IMR-90 (cell line): Measurements from ENCODE around the gene GSKIP. TPM values are rescaled to one million over a fixed set of nuclear protein-coding genes. Genes with fewer than 3 reads are reported as not detected.

Experiments used
- ATAC-seq: fragments of 200-7000 bp; cut with Tn5 transposase; 2 replicates; pipeline ENCODE4 v1.9.1; 2020; ENCODE audit warnings: low read depth, mild to moderate bottlenecking, moderate library complexity
- BruUV-seq: library from RNA; stranded (reverse); fragments of 400-500 nt; replicated peaks from 2 replicates; lab custom pipeline; 2021; lab: Mats Ljungman, UMichigan
- CTCF ChIA-PET: fragments of 300-600 bp; formaldehyde crosslinking; extraction: SDS; loops from one replicate; lab custom pipeline; 2021; ENCODE audit warnings: antibody characterized with exemption; lab: Yijun Ruan, JAX
- POLR2A ChIA-PET: fragments of 300-600 bp; sonication (Branson Sonifier 250); formaldehyde crosslinking; loops from one replicate; lab custom pipeline; 2022; ENCODE audit warnings: antibody characterized with exemption; ENCODE audit not compliant: unreplicated experiment; lab: Charles Lee
- DNase-seq: peaks from one replicate; pipeline ENCODE4 v3.0.0; 2013
- H2AFZ ChIP-seq: replicated peaks from 2 replicates; pipeline ENCODE3; 2013; ENCODE audit warnings: low read length, mild to moderate bottlenecking; ENCODE audit not compliant: poor library complexity
- H2AK5ac ChIP-seq: 2 replicates; pipeline ENCODE4 v1.6.1; 2013; ENCODE audit warnings: low read depth, low read length, inconsistent platforms
- H2AK9ac ChIP-seq: replicated peaks from 2 replicates; pipeline ENCODE3; 2013; ENCODE audit warnings: mild to moderate bottlenecking, low read depth, low read length, moderate library complexity; ENCODE audit not compliant: poor library complexity
- H2BK120ac ChIP-seq: 2 replicates; pipeline ENCODE4 v1.6.1; 2013; ENCODE audit warnings: low read depth, low read length, inconsistent platforms
- H2BK15ac ChIP-seq: 3 replicates; pipeline ENCODE4 v1.6.1; 2013; ENCODE audit warnings: low read depth, low read length, inconsistent platforms
- H2BK20ac ChIP-seq: 2 replicates; pipeline ENCODE4 v1.6.1; 2013; ENCODE audit warnings: low read depth, mild to moderate bottlenecking, inconsistent platforms, low read length, moderate library complexity
- H2BK5ac ChIP-seq: 2 replicates; pipeline ENCODE4 v1.6.1; 2013; ENCODE audit warnings: mild to moderate bottlenecking, low read depth, low read length, inconsistent platforms; ENCODE audit not compliant: poor library complexity, severe bottlenecking
- H3K14ac ChIP-seq: replicated peaks from 2 replicates; pipeline ENCODE4 v1.6.1; 2013; ENCODE audit warnings: low read depth, low read length, inconsistent platforms
- H3K18ac ChIP-seq: 2 replicates; pipeline ENCODE4 v1.6.1; 2013; ENCODE audit warnings: low read depth, low read length, control low read depth
- H3K23ac ChIP-seq: 2 replicates; pipeline ENCODE4 v1.6.1; 2013; ENCODE audit warnings: low read depth, low read length, inconsistent platforms
- H3K27ac ChIP-seq: 2 replicates; pipeline ENCODE4 v1.5.1; 2013; ENCODE audit warnings: mild to moderate bottlenecking, control low read depth, low read length; ENCODE audit not compliant: insufficient read depth
- H3K27me3 ChIP-seq: 2 replicates; pipeline ENCODE4 v1.6.1; 2013; ENCODE audit warnings: low read length; ENCODE audit not compliant: control insufficient read depth, insufficient read depth
- H3K36me3 ChIP-seq: 2 replicates; pipeline ENCODE4 v1.6.1; 2013; ENCODE audit warnings: low read length, mixed read lengths; ENCODE audit not compliant: control insufficient read depth, insufficient read depth
- H3K4ac ChIP-seq: 2 replicates; pipeline ENCODE4 v1.6.1; 2013; ENCODE audit warnings: low read depth, low read length, inconsistent platforms
- H3K4me1 ChIP-seq: 2 replicates; pipeline ENCODE4 v1.6.1; 2013; ENCODE audit warnings: low read length, mixed read lengths; ENCODE audit not compliant: control insufficient read depth, insufficient read depth
- H3K4me2 ChIP-seq: 2 replicates; pipeline ENCODE4 v1.6.1; 2013; ENCODE audit warnings: low read depth, mild to moderate bottlenecking, control low read depth, low read length, moderate library complexity
- H3K4me3 ChIP-seq: 2 replicates; pipeline ENCODE4 v1.5.1; 2013; ENCODE audit warnings: low read depth, mild to moderate bottlenecking, control low read depth, low read length, moderate library complexity; ENCODE audit not compliant: insufficient read depth
- H3K56ac ChIP-seq: 2 replicates; pipeline ENCODE4 v1.6.1; 2013; ENCODE audit warnings: low read length, inconsistent platforms; ENCODE audit not compliant: insufficient read depth; ENCODE audit errors: extremely low read depth
- H3K79me1 ChIP-seq, 2 experiments: 2 replicates each; pipeline ENCODE4 v1.6.1; 2013; ENCODE audit warnings: low read length in 2 of 2, inconsistent platforms in 1 of 2, low read depth in 1 of 2
- H3K9ac ChIP-seq: 2 replicates; pipeline ENCODE4 v1.6.1; 2013; ENCODE audit warnings: low read depth, low read length, control low read depth
- H3K9me1 ChIP-seq: 2 replicates; pipeline ENCODE4 v1.6.1; 2013; ENCODE audit warnings: low read length, inconsistent platforms; ENCODE audit not compliant: insufficient read depth
- H3K9me3 ChIP-seq: 2 replicates; pipeline ENCODE4 v1.6.1; 2013; ENCODE audit warnings: low read length; ENCODE audit not compliant: control insufficient read depth, insufficient read depth
- H4K20me1 ChIP-seq: 2 replicates; pipeline ENCODE4 v1.6.1; 2013; ENCODE audit warnings: low read length, inconsistent platforms; ENCODE audit not compliant: insufficient read depth
- H4K5ac ChIP-seq: 2 replicates; pipeline ENCODE4 v1.6.1; 2013; ENCODE audit warnings: mild to moderate bottlenecking, low read depth, low read length, control low read depth
- H4K8ac ChIP-seq, 2 experiments: 2 replicates each; pipeline ENCODE4 v1.6.1; 2013; ENCODE audit warnings: low read depth in 2 of 2, low read length in 2 of 2, control low read depth in 1 of 2, inconsistent platforms in 1 of 2
- H4K91ac ChIP-seq: 2 replicates; pipeline ENCODE4 v1.6.1; 2013; ENCODE audit warnings: low read depth, low read length, inconsistent platforms; ENCODE audit not compliant: insufficient read depth
- FOS ChIP-seq: fragments of 150-350 bp; IDR thresholded peaks from 2 replicates; pipeline ENCODE4 v1.6.1; 2016; ENCODE audit warnings: low read depth, low read length
- POLR2A ChIP-seq: IDR thresholded peaks from 2 replicates; pipeline ENCODE4 v1.6.1; 2012; ENCODE audit warnings: mild to moderate bottlenecking, low read depth, low read length
- RCOR1 ChIP-seq: IDR thresholded peaks from 2 replicates; pipeline ENCODE4 v1.6.1; 2012; ENCODE audit warnings: mild to moderate bottlenecking, low read length, improper control_type of control experiment; ENCODE audit not compliant: insufficient replicate concordance
- WGBS, 2 experiments: methylation state at CpG; one replicate each; pipeline versions ENCODE4 v1.1.5 to v1.1.7; 2013; ENCODE audit warnings: missing lambda C conversion rate in 2 of 2; ENCODE audit not compliant: insufficient read length in 1 of 2; ENCODE audit errors: extremely low coverage in 2 of 2; 5-methylcytosine and 5-hydroxymethylcytosine counted together
- dilution Hi-C: fragments of 300-500 bp; cut with HindIII; formaldehyde crosslinking; loops from one replicate; pipeline ENCODE4 v1.14.3; 2018; ENCODE audit warnings: low sequenced_read_pairs; ENCODE audit not compliant: unreplicated experiment
- in situ Hi-C: fragments of 300-500 bp; cut with MboI; formaldehyde crosslinking; loops from 3 replicates; pipeline ENCODE4 v1.14.3; 2019; ENCODE audit warnings: low sequenced_read_pairs, inconsistent platforms, mixed read lengths
- intact Hi-C: fragments of 100-400 bp; cut with micrococcal nuclease; formaldehyde crosslinking; loops from 2 replicates; pipeline ENCODE4 v1.10.0; 2022
- polyA plus RNA-seq, 3 experiments: library from polyadenylated mRNA; depleted of rRNA; stranded (reverse); fragments of >200 nt; gene quantifications; 2 replicates each; pipeline ENCODE4 v1.2.3, GENCODE V29; 2012; ENCODE audit warnings: low replicate concordance in 1 of 3
- total RNA-seq: library from RNA; depleted of rRNA; stranded (reverse); fragments of >200 nt; gene quantifications from 2 replicates; pipeline ENCODE4 v1.2.3, GENCODE V29; 2012
- TF ChIP-seq, protein P1 (sequence below): fragments of 150-350 bp; IDR thresholded peaks from 2 replicates; pipeline ENCODE4 v1.6.1; 2016; ENCODE audit warnings: low read depth, mild to moderate bottlenecking, low read length, moderate library complexity, borderline replicate concordance

GSKIP gene
- total and polyA plus RNA-seq, 2 of the 4 experiments (the other 2 are of a cell fraction) = 11.7 to 22.0 TPM

DNA sequence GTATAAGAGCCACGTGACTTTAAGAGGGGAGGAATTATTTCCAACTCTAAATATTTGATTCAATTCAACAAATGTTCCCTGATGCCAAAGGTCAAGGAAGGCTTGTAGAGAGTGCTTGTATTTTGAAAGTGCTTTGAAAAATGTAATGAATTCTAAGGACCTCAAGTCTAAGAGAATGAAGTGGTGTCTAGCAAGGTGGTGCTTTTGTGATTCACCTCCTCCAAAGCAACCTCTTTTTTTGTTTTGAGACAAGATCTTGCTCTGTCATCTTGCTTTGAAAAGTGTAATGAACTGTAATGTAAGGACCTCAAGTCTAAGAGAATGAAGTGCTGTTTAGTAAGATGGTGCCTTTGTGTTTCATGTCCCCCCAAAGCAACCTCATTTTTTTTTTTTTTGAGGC lies 42.4 kb downstream of the GSKIP start:
- H4K91ac ChIP-seq = no peak overlapping the region
- H2BK20ac ChIP-seq = no peak overlapping the region
- ATAC-seq (no peak), DNase-seq (no peak)
- no peaks in the 10 kb centered on the region for H3K79me1 ChIP-seq
- no peak for TF ChIP-seq RCOR1
- TF ChIP-seq, protein P1, sequence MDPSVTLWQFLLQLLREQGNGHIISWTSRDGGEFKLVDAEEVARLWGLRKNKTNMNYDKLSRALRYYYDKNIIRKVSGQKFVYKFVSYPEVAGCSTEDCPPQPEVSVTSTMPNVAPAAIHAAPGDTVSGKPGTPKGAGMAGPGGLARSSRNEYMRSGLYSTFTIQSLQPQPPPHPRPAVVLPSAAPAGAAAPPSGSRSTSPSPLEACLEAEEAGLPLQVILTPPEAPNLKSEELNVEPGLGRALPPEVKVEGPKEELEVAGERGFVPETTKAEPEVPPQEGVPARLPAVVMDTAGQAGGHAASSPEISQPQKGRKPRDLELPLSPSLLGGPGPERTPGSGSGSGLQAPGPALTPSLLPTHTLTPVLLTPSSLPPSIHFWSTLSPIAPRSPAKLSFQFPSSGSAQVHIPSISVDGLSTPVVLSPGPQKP = no peak
- no peak for TF ChIP-seq FOS
- TF ChIP-seq POLR2A = no peak
- no peaks in the 10 kb centered on the region for H3K4me1 ChIP-seq
- no peak overlapping the region for H3K4me2 ChIP-seq
- no peak overlapping the region for H2AK9ac ChIP-seq
- dilution Hi-C loops (no loop called here), intact Hi-C loops (no loop called here), in situ Hi-C loops (loop anchor here (25.0 kb wide), 1 partner anchor 843 kb away; no protein-coding TSS in a partner anchor)
- BruUV-seq = no TSS peak
- H2AK5ac ChIP-seq = no peak overlapping the region
- H3K4ac ChIP-seq = no peak overlapping the region
- no CpG with 5 or more reads among the region's 1 CpG for WGBS, 2 experiments
- no peak overlapping the region for H3K9ac ChIP-seq
- CTCF ChIA-PET = no interaction called here
- POLR2A ChIA-PET = no interaction called here
- no peaks in the 10 kb centered on the region for H4K20me1 ChIP-seq
- H3K4me3 ChIP-seq = no peak overlapping the region
- H3K27me3 ChIP-seq = peaks cover 16% of the 10 kb centered on the region
- no peak overlapping the region for H4K5ac ChIP-seq
- H3K56ac ChIP-seq = no peak overlapping the region
- H3K18ac ChIP-seq = no peak overlapping the region
- H2AFZ ChIP-seq = no peak overlapping the region
- H3K9me1 ChIP-seq = no peaks in the 10 kb centered on the region; the same call in 1 of the 2 replicates
- H3K9me3 ChIP-seq = no peaks in the 10 kb centered on the region
- H2BK120ac ChIP-seq = no peak overlapping the region
- H4K8ac ChIP-seq = no peak overlapping the region
- no peak overlapping the region for H3K14ac ChIP-seq
- H2BK5ac ChIP-seq = no peak overlapping the region
- no peak overlapping the region for H3K23ac ChIP-seq
- no peaks in the 10 kb centered on the region for H3K36me3 ChIP-seq
- H3K27ac ChIP-seq = no peak overlapping the region
- no peak overlapping the region for H2BK15ac ChIP-seq
